ENCODE results near the gene DDX56.

GRCh38 chr7:44604941-44605340, 31.2 kb upstream of the DDX56 start:
- no peak for TF ChIP-seq CTCF (IDR thresholded peaks at IDR 0.05)
- no peak for TF ChIP-seq POLR2A (IDR thresholded peaks at IDR 0.05)
